Measurements from ENCODE around the gene AKAP5.

Gene AKAP5

DNA sequence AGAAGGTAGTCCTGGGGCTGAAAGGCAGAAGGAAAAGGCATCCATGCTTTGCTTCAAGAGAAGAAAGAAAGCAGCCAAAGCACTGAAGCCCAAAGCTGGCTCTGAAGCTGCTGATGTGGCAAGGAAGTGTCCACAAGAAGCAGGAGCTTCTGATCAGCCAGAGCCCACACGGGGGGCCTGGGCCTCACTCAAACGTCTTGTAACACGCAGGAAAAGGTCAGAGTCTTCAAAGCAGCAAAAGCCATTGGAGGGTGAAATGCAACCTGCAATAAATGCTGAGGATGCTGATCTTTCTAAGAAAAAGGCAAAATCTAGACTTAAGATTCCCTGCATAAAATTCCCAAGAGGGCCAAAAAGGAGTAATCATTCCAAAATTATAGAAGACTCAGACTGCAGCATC, 3.2 kb downstream of the AKAP5 start:
- TF ChIP-seq, protein P1, sequence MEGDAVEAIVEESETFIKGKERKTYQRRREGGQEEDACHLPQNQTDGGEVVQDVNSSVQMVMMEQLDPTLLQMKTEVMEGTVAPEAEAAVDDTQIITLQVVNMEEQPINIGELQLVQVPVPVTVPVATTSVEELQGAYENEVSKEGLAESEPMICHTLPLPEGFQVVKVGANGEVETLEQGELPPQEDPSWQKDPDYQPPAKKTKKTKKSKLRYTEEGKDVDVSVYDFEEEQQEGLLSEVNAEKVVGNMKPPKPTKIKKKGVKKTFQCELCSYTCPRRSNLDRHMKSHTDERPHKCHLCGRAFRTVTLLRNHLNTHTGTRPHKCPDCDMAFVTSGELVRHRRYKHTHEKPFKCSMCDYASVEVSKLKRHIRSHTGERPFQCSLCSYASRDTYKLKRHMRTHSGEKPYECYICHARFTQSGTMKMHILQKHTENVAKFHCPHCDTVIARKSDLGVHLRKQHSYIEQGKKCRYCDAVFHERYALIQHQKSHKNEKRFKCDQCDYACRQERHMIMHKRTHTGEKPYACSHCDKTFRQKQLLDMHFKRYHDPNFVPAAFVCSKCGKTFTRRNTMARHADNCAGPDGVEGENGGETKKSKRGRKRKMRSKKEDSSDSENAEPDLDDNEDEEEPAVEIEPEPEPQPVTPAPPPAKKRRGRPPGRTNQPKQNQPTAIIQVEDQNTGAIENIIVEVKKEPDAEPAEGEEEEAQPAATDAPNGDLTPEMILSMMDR (IDR thresholded peaks at IDR 0.05): no peak
- no peak overlapping the region for H3K27ac ChIP-seq
- no peak for DNase-seq (ENCODE audit: low spot score)
- no peak overlapping the region for H3K4me3 ChIP-seq

DNA sequence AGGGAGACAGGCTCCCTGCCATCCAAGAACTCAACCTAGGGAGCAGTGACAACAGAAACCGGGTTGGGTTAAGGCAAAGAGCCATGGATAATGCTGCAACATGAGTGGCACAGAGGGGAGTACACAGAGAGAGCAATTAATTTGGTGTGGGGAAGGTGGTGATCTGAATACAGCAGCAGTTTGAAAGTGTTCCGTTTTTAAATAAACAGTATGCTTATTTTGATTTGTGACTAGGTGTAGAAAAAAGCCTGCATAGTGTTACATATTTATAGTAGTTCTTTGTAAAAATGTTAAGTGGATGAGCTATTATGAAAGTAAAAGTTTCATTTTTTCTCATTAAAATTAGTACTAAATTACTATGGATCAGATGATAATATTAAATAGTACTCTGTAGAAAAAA, 8.7 kb downstream of the AKAP5 start:
- no peak overlapping the region for H3K27ac ChIP-seq
- TF ChIP-seq, protein P1 (IDR thresholded peaks at IDR 0.05): no peak
- DNase-seq (ENCODE audit: low spot score): no peak

DNA sequence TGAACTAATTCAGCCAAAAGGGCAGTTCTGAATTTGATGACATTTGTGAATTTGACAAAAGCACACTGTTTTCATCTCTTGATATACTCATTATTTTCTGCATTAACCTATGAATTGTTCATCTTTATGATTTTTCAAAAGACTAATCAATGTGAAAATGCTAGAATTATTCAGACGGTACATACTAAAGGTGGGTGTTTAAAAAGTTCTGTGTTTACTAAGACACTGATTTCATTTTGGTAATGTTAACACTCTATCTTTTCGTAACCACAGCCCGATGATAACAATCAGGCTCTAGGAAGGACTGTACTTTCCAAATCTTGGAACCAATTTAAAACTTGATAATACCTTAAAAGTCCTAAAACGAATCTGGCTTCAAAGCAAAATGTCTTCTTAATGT, 9.4 kb downstream of the AKAP5 start:
- DNase-seq (ENCODE audit: low spot score): no peak
- TF ChIP-seq, protein P1 (IDR thresholded peaks at IDR 0.05): no peak
- H3K27ac ChIP-seq: no peak overlapping the region
- no peak overlapping the region for H3K4me3 ChIP-seq

More for the DNA sequence above, 8.7 kb downstream of the AKAP5 start:
- H3K4me3 ChIP-seq: no peak overlapping the region

DNA sequence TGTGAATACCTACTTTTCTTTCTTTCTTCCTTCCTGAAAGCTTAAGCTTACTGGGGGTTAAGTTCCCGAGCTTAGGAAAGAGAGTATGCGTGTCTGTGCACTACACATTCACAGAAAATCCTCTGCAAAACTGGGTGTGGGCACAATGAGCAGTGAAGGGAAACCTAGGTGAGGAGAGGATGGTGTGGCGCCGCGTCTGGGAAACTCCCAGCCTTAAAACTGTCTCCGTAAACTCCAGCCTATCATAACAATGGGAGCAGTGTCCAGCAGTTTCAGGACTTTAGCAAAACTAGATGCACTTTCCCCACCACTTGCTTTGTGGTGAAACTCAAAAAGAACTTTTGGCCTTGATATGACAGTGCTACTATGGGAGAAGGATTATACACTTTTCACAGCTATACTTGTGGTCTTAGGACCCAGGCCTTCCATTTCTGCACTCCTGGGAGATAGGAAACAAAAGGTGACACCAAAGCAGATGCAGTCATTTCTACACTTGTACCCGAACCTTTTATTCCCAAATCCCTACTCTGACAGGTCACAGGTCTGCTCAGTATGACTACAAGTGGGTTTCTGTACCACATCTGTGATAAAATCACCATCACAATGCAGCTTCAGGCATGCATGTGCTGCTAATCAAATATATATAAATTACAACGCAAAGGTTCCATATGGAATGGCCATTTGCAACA, 10.4 kb downstream of the AKAP5 start:
- no peak for DNase-seq (ENCODE audit: low spot score)
- TF ChIP-seq, protein P1 (IDR thresholded peaks at IDR 0.05): no peak

DNA sequence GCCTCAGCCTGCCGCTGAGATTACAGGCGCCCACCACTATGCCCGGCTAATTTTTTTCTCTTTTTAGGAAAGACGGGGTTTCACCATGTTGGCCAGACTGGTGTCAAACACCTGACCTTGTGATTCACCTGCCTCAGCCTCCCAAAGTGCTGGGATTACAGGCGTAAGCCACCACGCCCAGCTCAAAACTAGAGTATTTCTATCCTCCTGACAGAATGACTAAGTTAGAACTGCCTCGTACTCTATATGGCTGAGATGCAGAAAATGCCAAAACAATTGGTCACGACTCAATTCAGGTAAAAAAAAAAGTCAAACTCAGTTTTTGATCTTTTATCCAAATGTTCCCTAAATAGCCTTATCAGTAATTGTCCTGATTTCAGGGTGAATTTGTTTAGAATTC, 11.1 kb downstream of the AKAP5 start:
- TF ChIP-seq, protein P1 (IDR thresholded peaks at IDR 0.05): no peak
- Histone ChIP-seq H3K4me3 (no peak overlapping the region), H3K27ac (no peak overlapping the region)
- no peak for DNase-seq (ENCODE audit: low spot score)

More for the DNA sequence above, 10.4 kb downstream of the AKAP5 start:
- Histone ChIP-seq H3K27ac (no peak overlapping the region), H3K4me3 (no peak overlapping the region)

DNA sequence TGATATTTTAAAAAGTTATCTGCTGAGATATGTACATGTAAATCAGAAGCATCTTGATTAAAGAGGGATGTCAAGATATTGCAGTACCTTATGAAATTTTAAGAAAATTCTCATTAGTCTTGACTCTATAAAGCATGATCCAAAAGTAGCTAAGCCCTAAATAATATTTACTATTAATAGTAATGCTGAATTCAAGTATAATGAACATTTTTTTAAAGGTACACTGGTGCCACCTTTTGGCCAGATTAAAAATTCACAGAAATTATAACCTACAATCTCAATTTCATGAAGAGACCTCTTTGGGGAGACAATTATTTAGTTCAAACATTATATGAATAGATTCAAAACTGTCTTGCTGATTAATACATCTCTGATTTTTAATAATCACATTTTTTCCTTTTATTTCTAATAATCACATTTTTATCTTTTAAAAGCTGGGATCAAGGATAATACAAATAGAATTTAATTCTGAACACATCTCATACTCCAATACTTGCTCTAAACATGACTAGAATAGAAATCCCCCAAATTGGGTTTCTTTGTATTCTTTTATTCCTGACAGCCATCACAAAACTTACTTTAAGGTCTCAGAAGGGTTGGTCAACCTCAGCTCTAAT, 13.4 kb downstream of the AKAP5 start:
- H3K27ac ChIP-seq: no peak overlapping the region
- DNase-seq (ENCODE audit: low spot score): no peak
- TF ChIP-seq, protein P1 (IDR thresholded peaks at IDR 0.05): no peak
- H3K4me3 ChIP-seq: no peak overlapping the region

DNA sequence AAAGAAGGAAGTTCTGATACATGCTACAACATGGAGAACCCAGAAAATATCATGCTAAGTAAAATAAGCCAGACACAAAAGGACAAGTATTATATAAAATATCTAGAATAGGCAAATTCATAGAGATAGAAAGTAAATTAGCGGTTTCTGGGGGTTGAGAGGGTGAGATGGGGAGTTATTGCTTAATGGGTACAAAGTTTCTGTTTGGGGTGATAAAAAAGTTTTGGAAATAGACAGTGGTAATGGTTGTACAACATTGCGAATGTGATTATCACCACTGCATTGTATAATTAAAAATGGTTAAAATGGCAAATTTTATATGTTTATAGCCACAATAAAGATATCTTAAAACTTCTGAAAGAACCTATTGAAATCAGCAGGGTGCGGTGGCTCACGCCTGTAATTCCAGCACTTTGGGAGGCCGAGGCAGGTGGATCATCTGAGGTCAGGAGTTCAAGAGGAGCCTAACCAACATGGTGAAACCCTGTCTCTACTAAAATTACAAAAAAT, 23.3 kb downstream of the AKAP5 start:
- TF ChIP-seq, protein P1 (IDR thresholded peaks at IDR 0.05): no peak

More for the DNA sequence above, 23.3 kb downstream of the AKAP5 start:
- Histone ChIP-seq H3K27ac (no peak overlapping the region), H3K4me3 (no peak overlapping the region)
- no peak for DNase-seq (ENCODE audit: low spot score)
